GM12878 (cell line): Measurements from ENCODE around the gene KDM4C. TPM values are rescaled to one million over a fixed set of nuclear protein-coding genes. Genes with fewer than 3 reads are reported as not detected.

ENCODE experiments used
- ATAC-seq: fragments of 200-7000 bp; cut with Tn5 transposase; 3 replicates; pipeline ENCODE4 v1.9.1; 2020; ENCODE audit warnings: mild to moderate bottlenecking, moderate library complexity
- BruUV-seq: library from RNA; stranded (reverse); fragments of 400-500 nt; replicated peaks from 2 replicates; lab custom pipeline; 2021; lab: Mats Ljungman, UMichigan
- CTCF ChIA-PET: fragments of 300-600 bp; sonication (Branson Sonifier 250); formaldehyde crosslinking; extraction: SDS; loops from one replicate; lab custom pipeline; 2021; ENCODE audit warnings: inconsistent platforms; lab: Yijun Ruan, JAX
- POLR2A ChIA-PET: fragments of 350-600 bp; formaldehyde crosslinking; extraction: SDS; loops from one replicate; lab custom pipeline; 2021; ENCODE audit warnings: inconsistent platforms; lab: Charles Lee
- RAD21 ChIA-PET: fragments of 300-600 bp; sonication (Branson Sonifier 250); formaldehyde crosslinking; loops from one replicate; lab custom pipeline; 2023; ENCODE audit warnings: antibody characterized with exemption; ENCODE audit not compliant: unreplicated experiment; lab: Charles Lee
- SMC1A ChIA-PET: fragments of 300-600 bp; sonication (Branson Sonifier 250); formaldehyde crosslinking; loops from one replicate; lab custom pipeline; 2023; ENCODE audit not compliant: unreplicated experiment, uncharacterized antibody; lab: Charles Lee
- DNase-seq: peaks from one replicate; pipeline ENCODE4 v3.0.0-alpha.2; 2011; ENCODE audit warnings: low read depth, low spot score
- FAIRE-seq: peaks from 3 replicates; lab custom pipeline; 2011; peaks lifted over from hg19 to GRCh38; lab: Jason Lieb, UNC
- H2AFZ ChIP-seq: 2 replicates; pipeline ENCODE4 v1.6.0; 2011; ENCODE audit warnings: low read depth, low read length, control low read depth; ENCODE audit not compliant: control insufficient read depth
- H3K27ac ChIP-seq: 2 replicates; pipeline ENCODE4 v1.5.1; 2011; ENCODE audit warnings: control low read depth; ENCODE audit not compliant: control insufficient read depth, insufficient read depth
- H3K27me3 ChIP-seq, 2 experiments: replicated peaks in 1 of 2; 2 replicates each; pipeline versions ENCODE4 v1.6.0 to v1.6.1; 2011; ENCODE audit warnings: low read length in 1 of 2; ENCODE audit not compliant: control insufficient read depth in 2 of 2, insufficient read depth in 2 of 2
- H3K36me3 ChIP-seq, 2 experiments: 2 replicates each; pipeline ENCODE4 v1.5.1; 2011; ENCODE audit warnings: low read length in 1 of 2; ENCODE audit not compliant: control insufficient read depth in 2 of 2, insufficient read depth in 2 of 2
- H3K4me1 ChIP-seq: 2 replicates; pipeline ENCODE4 v1.6.1; 2011; ENCODE audit warnings: mild to moderate bottlenecking, low read length, moderate library complexity, mixed read lengths; ENCODE audit not compliant: control insufficient read depth, insufficient read depth
- H3K4me2 ChIP-seq: 2 replicates; pipeline ENCODE4 v1.6.0; 2011; ENCODE audit warnings: control low read depth; ENCODE audit not compliant: control insufficient read depth, insufficient read depth
- H3K4me3 ChIP-seq: fragments of 200-600 bp; sonication (generic); 2 replicates; pipeline ENCODE4 v1.5.1; 2016
- H3K79me2 ChIP-seq: 2 replicates; pipeline ENCODE4 v1.6.0; 2011; ENCODE audit warnings: low read length; ENCODE audit not compliant: control insufficient read depth, insufficient read depth
- H3K9ac ChIP-seq: 2 replicates; pipeline ENCODE4 v1.8.0; 2011; ENCODE audit warnings: low read length, control low read depth, mixed read lengths; ENCODE audit not compliant: control insufficient read depth, insufficient read depth
- H3K9me3 ChIP-seq: replicated peaks from 3 replicates; pipeline ENCODE4 v1.5.1; 2011; ENCODE audit warnings: mild to moderate bottlenecking, low read length; ENCODE audit not compliant: control insufficient read depth, insufficient read depth
- H4K20me1 ChIP-seq: 2 replicates; pipeline ENCODE4 v1.6.0; 2011; ENCODE audit not compliant: control insufficient read depth, insufficient read depth
- EZH2 ChIP-seq: IDR thresholded peaks from 2 replicates; pipeline ENCODE4 v1.6.1; 2012; ENCODE audit warnings: low read depth, mild to moderate bottlenecking, control low read depth, inconsistent platforms, low read length, borderline replicate concordance; ENCODE audit not compliant: control insufficient read depth
- LARP7 ChIP-seq: fragments of 450-650 bp; IDR thresholded peaks from 2 replicates; pipeline ENCODE4 v1.6.1; 2017; ENCODE audit warnings: mild to moderate bottlenecking
- MEF2A ChIP-seq: IDR thresholded peaks from 2 replicates; pipeline ENCODE4 v1.6.1; 2011; ENCODE audit warnings: low read depth, mild to moderate bottlenecking, low read length, moderate library complexity; ENCODE audit not compliant: insufficient read depth
- MEF2B ChIP-seq: fragments of 450-650 bp; IDR thresholded peaks from 2 replicates; pipeline ENCODE4 v1.6.1; 2018; ENCODE audit warnings: mild to moderate bottlenecking, moderate library complexity; ENCODE audit not compliant: partially characterized antibody, poor library complexity, severe bottlenecking
- PML ChIP-seq: IDR thresholded peaks from 2 replicates; pipeline ENCODE4 v1.6.1; 2012; ENCODE audit warnings: low read length, inconsistent platforms
- SRF ChIP-seq, 2 experiments: IDR thresholded peaks; 2 replicates each; pipeline ENCODE4 v1.6.1; 2011; ENCODE audit warnings: low read depth in 2 of 2, low read length in 2 of 2, mild to moderate bottlenecking in 1 of 2, moderate library complexity in 1 of 2
- WGBS: methylation state at CpG from one replicate; pipeline ENCODE4 v1.1.6; 2016; ENCODE audit warnings: low lambda C conversion rate; ENCODE audit not compliant: insufficient replicate concordance, insufficient coverage; ENCODE audit errors: missing lambda C conversion rate; 5-methylcytosine and 5-hydroxymethylcytosine counted together
- in situ Hi-C: fragments of 300-500 bp; cut with MboI; formaldehyde crosslinking; loops from 9 replicates; pipeline ENCODE4 v1.14.3; 2018; ENCODE audit warnings: mixed read lengths
- intact Hi-C: fragments of 100-400 bp; cut with micrococcal nuclease; formaldehyde crosslinking; loops from one replicate; pipeline ENCODE4 v1.14.2; 2022; ENCODE audit not compliant: unreplicated experiment
- polyA plus RNA-seq, 11 experiments: library from polyadenylated mRNA; depleted of rRNA in 4 of 11; unstranded in 6 of 11; stranded (reverse) in 5 of 11; fragments of >200 nt; fragmentation: Nextera tagmentation in 4 of 11; fragmentation: Illumina TruSeq in 1 of 11; extraction: Ambion mirVana in 4 of 11; extraction: Trizol in 1 of 11; gene quantifications; 1 replicate in 1 of 11; 2 replicates in 10 of 11; pipeline versions ENCODE4 v1.2.1 to v1.2.3, GENCODE V29; 2011 to 2016; ENCODE audit warnings: inconsistent platforms in 2 of 11, missing spikeins in 2 of 11, low read depth in 1 of 11
- total RNA-seq, 4 experiments: library from RNA; depleted of rRNA in 3 of 4; stranded (reverse); fragments of >200 nt in 3 of 4; fragmentation: Illumina TruSeq in 1 of 4; extraction: Trizol in 1 of 4; gene quantifications; 2 replicates each; pipeline versions ENCODE4 v1.2.1 to v1.2.3, GENCODE V29; 2013 to 2021
- TF ChIP-seq, protein P1 (sequence below): fragments of 450-650 bp; formaldehyde crosslinking; IDR thresholded peaks from 2 replicates; pipeline ENCODE4 v1.4.0; 2022; ENCODE audit warnings: mild to moderate bottlenecking, moderate library complexity

KDM4C gene
- total and polyA plus RNA-seq, 10 of the 15 experiments (the other 5 are each of a cell fraction or from before 2014, with no cell fraction given) = 6.8 to 41.2 (median 20.1) TPM

DNA sequence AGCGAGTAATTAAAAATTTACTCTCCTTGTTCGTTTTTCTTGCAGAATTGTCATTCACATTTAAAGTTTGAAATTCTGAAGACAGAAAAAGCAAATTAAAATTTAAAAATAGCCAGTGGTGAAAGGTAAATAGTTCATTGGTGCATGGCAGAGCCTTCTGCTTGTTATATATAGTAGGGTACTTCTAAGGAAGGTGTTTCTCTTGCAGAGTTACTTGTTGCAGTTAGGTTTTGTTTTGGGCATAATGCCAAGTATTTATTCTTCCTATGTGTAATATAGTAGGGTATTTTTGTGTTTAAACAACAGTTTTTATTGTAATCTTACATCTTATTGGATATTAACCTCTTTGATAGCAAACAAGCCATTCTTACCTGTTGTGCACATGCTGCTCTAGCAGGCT, 179.4 kb downstream of the KDM4C start:
- Histone ChIP-seq H3K4me1 (peaks cover 11% of the 10 kb centered on the region), H2AFZ (no peak overlapping the region), H3K79me2 (no peaks in the 10 kb centered on the region), H3K27me3 (no peaks in the 10 kb centered on the region), H4K20me1 (no peaks in the 10 kb centered on the region), H3K9ac (no peak overlapping the region), H3K4me3 (no peak overlapping the region), H3K4me2 (no peak overlapping the region), H3K9me3 (no peaks in the 10 kb centered on the region; the same call in 1 of the 3 replicates), H3K36me3 (no peaks in the 10 kb centered on the region; a peak in 1 of 4 replicates), H3K27ac (no peak overlapping the region)
- WGBS = 74% methylated on average over 2 of the region's 2 CpGs
- RAD21 ChIA-PET = interaction anchor here (2.4 kb wide), 1 partner anchor 19 kb away, joined by 6 read pairs; no protein-coding TSS in a partner anchor
- DNase-seq (no peak), ATAC-seq (peak; percentile 52), FAIRE-seq (no peak)
- POLR2A ChIA-PET = no interaction called here
- TF ChIP-seq MEF2A = peak; percentile 57; the same call in 1 of the 2 replicates
- TF ChIP-seq, protein P1, sequence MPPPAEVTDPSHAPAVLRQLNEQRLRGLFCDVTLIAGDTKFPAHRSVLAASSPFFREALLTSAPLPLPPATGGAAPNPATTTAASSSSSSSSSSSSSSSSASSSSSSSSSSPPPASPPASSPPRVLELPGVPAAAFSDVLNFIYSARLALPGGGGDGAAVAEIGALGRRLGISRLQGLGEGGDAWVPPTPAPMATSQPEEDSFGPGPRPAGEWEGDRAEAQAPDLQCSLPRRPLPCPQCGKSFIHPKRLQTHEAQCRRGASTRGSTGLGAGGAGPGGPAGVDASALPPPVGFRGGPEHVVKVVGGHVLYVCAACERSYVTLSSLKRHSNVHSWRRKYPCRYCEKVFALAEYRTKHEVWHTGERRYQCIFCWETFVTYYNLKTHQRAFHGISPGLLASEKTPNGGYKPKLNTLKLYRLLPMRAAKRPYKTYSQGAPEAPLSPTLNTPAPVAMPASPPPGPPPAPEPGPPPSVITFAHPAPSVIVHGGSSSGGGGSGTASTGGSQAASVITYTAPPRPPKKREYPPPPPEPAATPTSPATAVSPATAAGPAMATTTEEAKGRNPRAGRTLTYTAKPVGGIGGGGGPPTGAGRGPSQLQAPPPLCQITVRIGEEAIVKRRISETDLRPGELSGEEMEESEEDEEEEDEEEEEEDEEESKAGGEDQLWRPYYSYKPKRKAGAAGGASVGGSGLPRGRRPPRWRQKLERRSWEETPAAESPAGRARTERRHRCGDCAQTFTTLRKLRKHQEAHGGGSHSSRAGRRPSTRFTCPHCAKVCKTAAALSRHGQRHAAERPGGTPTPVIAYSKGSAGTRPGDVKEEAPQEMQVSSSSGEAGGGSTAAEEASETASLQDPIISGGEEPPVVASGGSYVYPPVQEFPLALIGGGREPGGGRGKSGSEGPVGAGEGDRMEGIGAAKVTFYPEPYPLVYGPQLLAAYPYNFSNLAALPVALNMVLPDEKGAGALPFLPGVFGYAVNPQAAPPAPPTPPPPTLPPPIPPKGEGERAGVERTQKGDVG (CRISPR knock-in tag) = no peak
- TF ChIP-seq LARP7 = no peak
- TF ChIP-seq SRF (IDR thresholded peaks at IDR 0.05; ENCODE audit: low read depth in 2 of 2, low read length in 2 of 2) = no peak
- TF ChIP-seq PML = no peak
- no peak for TF ChIP-seq EZH2
- peak; percentile 11 for TF ChIP-seq MEF2B
- SMC1A ChIA-PET = interaction anchor here (1.3 to 1.5 kb wide), 2 partner anchors 8 to 14 kb away, joined by 4 read pairs; no protein-coding TSS in a partner anchor
- intact Hi-C loops (no loop called here), in situ Hi-C loops (no loop called here)
- no TSS peak for BruUV-seq
- CTCF ChIA-PET = no interaction called here
